Stomach (tissue), 4 donors: Measurements from ENCODE around the gene INSYN2B.

Experiments used
- EP300 ChIP-seq: sonication (generic); formaldehyde crosslinking; IDR thresholded peaks from one replicate; pipeline ENCODE4 v1.6.1; 2017; ENCODE audit warnings: antibody characterized with exemption
- POLR2A ChIP-seq, 4 donors: fragments of 450-650 bp; IDR thresholded peaks; one replicate each; pipeline ENCODE4 v1.6.1; 2016; ENCODE audit warnings: antibody characterized with exemption in 4 of 4, control low read depth in 2 of 4, mild to moderate bottlenecking in 1 of 4, moderate library complexity in 1 of 4
- POLR2AphosphoS5 ChIP-seq, 3 donors: sonication (generic); formaldehyde crosslinking; IDR thresholded peaks; one replicate each; pipeline ENCODE4 v1.6.1; 2016; ENCODE audit warnings: antibody characterized with exemption in 3 of 3
- TF ChIP-seq, protein P1 (sequence below), 7 experiments: fragments of 450-650 bp in 4 of 7; fragments of 200-600 bp in 3 of 7; sonication (generic) in 3 of 7; IDR thresholded peaks; one replicate each; pipeline ENCODE4 v1.5.1; 2016 to 2019; ENCODE audit warnings: antibody characterized with exemption in 7 of 7, control low read depth in 2 of 7, mild to moderate bottlenecking in 1 of 7

DNA sequence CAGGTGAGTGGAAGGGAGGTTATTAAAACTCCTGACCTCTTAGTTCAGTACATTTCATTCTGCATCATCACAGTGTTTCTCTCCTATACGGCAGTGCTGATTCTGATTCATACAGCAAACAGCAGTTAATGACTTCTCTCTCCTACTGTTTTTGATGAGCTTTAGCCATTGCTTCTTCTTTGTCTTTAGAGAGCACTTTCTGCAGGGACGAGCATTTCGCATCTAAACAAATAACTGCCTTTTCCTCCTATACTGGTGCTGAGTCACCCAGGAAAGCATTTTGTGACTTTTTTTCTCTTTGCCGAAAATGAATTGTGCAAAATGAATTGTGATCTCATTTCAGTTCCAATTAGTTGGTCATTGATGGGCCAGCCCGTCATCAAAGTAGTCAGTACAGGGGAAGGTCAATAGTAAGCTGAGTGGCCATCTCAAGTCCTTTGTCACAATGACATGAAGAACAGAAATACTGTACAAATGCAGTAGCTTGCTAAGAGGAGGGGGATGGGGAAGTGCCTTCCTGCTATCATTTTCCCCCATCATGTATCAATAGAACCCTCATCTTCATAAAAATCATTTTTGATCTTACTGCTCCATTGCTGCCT, 98.5 kb downstream of the INSYN2B start:
- TF ChIP-seq, protein P1, sequence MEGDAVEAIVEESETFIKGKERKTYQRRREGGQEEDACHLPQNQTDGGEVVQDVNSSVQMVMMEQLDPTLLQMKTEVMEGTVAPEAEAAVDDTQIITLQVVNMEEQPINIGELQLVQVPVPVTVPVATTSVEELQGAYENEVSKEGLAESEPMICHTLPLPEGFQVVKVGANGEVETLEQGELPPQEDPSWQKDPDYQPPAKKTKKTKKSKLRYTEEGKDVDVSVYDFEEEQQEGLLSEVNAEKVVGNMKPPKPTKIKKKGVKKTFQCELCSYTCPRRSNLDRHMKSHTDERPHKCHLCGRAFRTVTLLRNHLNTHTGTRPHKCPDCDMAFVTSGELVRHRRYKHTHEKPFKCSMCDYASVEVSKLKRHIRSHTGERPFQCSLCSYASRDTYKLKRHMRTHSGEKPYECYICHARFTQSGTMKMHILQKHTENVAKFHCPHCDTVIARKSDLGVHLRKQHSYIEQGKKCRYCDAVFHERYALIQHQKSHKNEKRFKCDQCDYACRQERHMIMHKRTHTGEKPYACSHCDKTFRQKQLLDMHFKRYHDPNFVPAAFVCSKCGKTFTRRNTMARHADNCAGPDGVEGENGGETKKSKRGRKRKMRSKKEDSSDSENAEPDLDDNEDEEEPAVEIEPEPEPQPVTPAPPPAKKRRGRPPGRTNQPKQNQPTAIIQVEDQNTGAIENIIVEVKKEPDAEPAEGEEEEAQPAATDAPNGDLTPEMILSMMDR (IDR thresholded peaks at IDR 0.05): no peak
- TF ChIP-seq POLR2A (IDR thresholded peaks at IDR 0.05): no peak
- no peak for TF ChIP-seq EP300
- TF ChIP-seq POLR2AphosphoS5 (IDR thresholded peaks at IDR 0.05): no peak
